Cardiac septum (tissue), 1 donor: Measurements from ENCODE around the gene GRID2IP. TPM values are rescaled to one million over a fixed set of nuclear protein-coding genes. Genes with fewer than 3 reads are reported as not detected.

ENCODE experiments used
- DNase-seq: peaks from one replicate; pipeline ENCODE4 v3.0.0-alpha.2; 2020; ENCODE audit warnings: low spot score
- intact Hi-C: fragments of 100-400 bp; cut with DNase I; formaldehyde crosslinking; loops from one replicate; pipeline ENCODE4 v1.14.0; 2022
- total RNA-seq: library from RNA; stranded (reverse); fragmentation: NEBNext Ultra II Directional; extraction: Animal tissue kit (Norgen Biotek cat#: 25700); gene quantifications from one replicate; pipeline ENCODE4 v1.2.1, GENCODE V29; 2021
- donor health status: DM: no; HTN: no; CAD: no.

The GRID2IP gene
- total RNA-seq, 1 donor from 2014 or later, result not detected

DNA sequence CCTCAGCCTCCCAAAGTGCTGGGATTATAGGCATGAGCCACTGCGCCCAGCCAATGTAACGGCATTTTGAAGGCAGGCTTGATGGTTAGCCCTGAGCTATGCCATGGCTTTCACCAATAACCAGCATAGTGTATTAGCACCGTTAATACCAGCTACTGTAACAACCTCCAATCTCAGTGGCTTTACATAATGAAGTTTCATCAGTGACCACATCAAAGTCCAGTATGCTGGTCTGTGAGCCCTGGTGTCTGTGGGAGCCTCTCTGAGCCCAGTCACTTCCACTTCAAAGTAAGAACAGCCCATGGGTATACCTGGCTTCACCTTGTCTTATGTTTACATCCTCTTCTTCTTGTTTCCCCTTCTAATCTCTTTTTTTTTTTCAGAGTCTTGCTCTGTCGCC lies 14.4 kb upstream of the GRID2IP start:
- intact Hi-C loops, result no loop called here

DNA sequence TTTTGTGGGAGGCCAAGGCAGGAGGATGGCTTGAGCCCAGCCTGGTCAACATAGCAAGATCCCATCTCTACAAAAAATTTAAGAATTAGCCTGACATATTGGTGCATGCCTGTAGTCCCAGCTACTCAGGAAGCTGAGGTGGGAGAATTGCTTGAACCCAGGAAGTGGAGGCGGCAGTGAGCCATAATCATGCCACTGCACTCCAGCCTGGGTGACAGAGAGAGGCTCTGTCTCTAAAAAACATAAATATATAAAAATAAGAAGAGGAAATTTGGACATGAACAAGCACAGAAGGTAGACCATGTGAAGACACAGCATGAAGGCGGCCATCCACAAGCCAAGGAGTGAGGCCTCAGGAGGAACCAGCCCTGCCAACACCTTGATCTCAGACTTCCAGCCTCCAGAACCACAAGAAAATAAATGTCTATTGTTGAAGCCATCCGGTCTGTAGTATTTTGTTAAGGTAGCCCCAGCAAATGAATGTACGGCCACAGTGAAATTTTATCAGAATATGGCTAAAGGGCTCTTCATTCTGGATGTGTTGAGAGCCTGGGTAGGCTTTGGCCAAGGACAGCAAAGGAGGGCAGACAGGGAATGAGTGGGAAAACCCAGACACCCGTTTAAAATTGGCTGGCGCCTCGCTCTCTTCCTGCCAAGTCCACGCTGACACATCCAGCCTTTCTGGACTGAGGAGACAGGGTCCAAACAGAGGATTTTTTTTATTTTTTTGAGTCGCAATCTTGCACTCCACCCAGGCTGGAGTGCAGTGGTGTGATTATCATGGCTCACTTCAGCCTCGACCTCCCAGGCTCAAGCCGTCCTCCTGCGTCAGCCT lies 12.9 kb upstream of the GRID2IP start:
- intact Hi-C loops, result no loop called here
- no peak for DNase-seq

More for the DNA sequence above, 14.4 kb upstream of the GRID2IP start:
- DNase-seq, result no peak

DNA sequence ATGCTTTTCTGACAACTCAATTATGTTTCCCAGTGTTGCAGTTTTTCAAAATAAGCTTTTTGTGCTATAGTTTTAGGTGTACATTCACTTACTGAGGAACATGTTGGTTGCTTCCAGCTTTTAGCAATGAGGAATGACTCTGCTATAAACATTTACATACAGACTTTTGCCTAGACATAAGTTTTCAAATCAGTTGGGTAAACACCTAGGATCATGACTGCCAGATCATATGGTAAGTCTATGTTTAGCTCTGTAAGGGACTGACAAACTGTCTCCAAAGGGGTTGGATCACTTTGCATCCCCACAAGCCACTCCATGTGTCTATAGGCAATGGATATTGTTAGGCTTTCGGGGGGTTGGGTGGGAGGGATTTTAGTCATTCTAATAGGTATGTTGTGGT lies 10.8 kb upstream of the GRID2IP start:
- intact Hi-C loops, result no loop called here

DNA sequence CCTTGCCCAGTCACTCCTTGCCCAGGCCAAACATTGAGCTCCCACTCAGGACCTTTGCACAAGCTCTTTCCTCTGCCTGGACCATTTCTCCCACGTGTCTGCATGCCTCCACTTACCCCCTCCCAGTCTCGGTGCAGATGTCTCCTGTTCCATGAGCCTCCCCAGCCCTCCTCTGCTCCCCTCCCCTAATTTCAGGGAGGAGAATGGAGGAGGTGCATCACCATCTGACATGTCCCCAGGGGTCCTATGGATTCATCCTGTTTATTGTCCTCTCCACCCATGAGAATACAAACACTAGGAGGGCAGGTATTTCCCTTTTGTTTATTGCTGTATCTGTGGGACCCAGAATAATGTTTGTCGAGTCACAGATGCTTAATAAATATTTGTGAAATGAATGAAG lies 8.6 kb upstream of the GRID2IP start:
- DNase-seq, result no peak

More for the DNA sequence above, 10.8 kb upstream of the GRID2IP start:
- no peak for DNase-seq

DNA sequence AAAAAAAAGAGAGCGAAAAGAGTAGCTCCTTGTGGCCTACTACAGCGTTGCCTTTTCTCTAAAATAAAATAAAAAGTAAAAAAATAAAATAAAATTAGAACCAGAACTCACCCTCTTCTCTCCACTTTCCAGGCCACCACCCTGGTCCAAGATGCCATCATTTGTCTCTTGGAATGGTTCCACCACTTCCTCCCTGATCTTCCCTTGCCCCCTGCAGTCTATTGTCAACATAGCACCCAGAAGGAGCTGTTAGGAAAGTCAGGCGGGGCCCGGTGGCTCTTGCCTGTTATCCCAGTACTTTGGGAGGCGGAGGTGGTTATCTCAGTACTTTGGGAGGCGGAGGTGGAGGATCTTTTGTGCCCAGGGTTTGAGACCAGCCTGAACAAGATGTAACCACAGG lies 7.6 kb upstream of the GRID2IP start:
- intact Hi-C loops, result no loop called here
- DNase-seq, result no peak

More for the DNA sequence above, 8.6 kb upstream of the GRID2IP start:
- intact Hi-C loops, result no loop called here

DNA sequence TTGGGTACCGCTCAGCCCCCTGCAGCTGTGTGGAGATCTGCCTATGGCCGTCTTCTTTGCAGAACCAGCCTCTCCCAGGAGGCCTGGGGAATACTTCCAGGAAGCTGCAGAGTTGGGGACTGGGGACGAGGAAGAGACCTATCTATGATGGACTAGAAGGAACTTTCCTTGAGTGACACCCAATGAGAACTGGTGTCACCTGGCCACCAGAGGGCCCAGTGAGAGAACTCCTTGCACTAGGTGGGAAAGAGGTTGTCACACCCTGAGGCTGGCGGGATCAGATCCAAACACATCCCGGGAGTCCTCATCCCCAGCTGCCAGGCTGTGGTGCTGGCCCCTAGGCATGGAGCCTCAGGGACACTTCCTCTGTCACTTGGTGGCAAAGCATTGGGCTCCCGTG lies 4.9 kb upstream of the GRID2IP start:
- intact Hi-C loops, result no loop called here
- no peak for DNase-seq

DNA sequence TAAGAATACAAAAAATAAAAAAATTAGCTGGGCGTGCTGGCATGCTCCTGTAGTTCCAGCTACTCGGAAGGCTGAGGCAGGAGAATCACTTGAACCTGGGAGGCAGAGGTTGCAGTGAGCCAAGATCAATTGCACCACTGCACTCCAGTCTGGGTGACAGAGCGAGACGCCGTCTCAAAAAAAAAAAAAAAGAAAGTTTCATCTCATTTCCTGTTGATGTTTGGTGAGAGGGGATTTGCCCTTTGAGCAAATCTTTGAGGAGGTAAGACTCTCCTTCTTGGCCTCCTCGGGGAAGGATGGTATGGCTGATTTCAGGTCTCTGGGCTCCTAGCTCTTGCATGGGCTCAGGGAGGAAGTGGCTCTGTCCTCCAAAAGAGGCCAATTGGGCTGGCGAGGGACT lies 3.6 kb upstream of the GRID2IP start:
- DNase-seq, result no peak
- intact Hi-C loops, result no loop called here

DNA sequence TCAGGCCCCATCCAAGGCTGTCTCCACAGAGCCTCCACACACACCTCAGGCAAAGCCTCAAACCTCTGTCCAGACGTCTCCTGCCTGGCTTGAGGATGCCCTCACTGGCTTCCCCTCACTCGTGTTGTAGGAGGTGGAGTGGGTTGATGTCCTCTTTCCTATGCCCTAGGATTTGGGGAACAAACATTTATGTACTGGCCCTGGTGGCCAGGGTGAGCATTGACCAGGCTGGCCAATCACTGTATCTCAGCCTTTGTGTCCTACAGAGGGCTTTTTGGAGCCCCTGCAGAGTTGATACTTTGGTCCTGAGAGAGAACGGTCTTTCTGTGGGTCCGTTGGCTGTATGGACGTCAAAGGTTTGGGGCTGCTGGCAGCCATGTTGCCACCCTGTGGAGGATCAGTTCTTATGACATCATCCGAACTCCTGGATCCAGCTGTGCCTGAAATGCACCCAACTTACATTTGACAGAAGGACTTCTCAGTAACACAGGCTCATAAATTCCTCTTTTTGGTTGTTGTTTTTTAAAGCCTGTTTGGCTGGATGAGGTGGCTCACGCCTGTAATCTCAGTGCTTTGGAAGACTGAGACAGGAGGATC lies 2.3 kb upstream of the GRID2IP start:
- DNase-seq, result no peak
- intact Hi-C loops, result no loop called here

DNA sequence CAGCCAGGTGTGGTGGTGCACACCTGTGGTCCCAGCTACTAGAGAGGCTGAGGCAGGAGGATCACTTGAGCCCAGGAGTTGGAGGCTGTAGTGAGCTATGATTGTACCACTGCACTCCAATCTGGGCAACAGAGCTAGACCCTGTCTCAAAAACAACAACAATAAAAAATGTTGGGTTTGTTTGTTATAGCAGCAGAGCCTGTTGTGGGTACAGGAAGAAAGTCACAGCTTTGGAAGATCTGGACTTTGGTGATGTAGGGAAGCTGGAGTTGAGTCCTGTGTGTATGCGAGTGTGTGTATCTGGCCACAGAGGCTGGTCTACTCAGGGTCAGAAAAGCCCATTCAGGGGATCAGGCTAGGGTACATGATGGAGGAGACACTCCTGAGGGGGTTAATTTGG lies 3.9 kb downstream of the GRID2IP start:
- DNase-seq, result no peak
- intact Hi-C loops, result no loop called here

DNA sequence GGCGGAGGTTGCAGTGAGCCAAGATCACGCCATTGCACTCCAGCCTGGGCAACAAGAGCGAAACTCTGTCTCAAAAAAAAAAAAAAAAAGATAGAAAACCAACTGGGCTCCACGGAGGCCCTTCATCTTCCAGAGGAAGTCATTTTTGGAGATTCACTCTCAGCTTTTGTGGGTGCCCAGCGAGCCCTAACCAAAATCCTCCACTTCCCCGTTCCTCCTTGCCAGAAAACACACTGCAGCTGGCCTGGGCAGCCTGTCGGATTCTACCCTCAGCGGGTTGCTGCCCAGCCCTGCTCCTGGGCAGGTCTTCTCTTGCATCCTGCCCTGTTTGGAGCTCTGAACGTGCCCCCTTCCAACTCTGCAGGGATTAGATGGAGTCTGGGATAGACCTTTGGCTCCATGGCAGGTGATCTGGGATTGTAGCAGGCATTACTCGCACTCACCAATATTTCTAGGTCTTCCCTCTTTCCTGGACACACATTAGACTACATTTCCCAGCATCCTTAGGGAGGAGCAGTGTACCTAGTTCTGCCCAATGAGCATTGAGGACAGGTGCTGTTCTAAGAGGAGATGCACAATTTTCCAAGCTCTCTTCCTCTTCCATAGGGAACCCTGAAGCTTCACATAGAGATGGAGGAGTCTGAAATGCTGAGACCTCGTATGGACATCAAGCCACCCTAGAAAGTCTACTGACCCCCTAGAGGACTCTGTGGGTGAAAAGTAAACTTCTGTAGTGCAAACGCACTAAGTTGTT lies 4.6 kb downstream of the GRID2IP start:
- DNase-seq, result no peak
- intact Hi-C loops, result no loop called here

DNA sequence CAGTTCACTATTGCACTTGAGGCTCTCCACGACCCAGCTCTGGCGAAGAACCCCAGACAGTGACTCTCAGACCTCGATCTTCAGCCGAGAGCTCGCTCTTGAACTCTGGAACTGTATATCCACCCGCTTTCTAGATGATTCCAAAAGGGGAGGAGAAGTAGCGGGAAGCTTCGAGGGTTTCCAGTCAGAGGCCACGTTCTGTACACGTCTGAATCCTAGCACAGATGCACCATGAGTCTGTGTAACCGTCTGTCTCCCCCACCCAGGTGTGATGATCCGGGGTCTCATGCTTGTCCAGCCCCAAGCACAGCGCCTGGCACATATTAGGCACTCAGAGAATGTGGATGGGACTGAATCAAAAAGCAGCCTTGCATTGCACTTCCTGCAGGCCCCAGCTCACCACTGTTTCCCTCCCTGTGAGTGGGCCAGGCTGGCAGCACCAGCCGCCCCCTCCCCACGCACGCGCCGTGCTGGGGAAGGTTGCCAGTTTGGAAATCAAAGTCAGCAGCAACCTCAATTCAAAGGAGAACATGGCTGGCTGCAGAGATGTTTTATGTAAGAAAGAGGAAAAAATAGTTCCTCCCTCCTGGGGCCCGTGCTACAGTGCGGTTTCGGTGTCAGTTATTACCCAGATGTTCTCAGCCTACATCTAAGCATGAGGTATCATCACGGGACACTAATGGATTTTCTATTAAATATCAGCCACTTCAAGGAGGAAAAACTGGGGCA lies 5.7 kb downstream of the GRID2IP start:
- no peak for DNase-seq
- intact Hi-C loops, result no loop called here

DNA sequence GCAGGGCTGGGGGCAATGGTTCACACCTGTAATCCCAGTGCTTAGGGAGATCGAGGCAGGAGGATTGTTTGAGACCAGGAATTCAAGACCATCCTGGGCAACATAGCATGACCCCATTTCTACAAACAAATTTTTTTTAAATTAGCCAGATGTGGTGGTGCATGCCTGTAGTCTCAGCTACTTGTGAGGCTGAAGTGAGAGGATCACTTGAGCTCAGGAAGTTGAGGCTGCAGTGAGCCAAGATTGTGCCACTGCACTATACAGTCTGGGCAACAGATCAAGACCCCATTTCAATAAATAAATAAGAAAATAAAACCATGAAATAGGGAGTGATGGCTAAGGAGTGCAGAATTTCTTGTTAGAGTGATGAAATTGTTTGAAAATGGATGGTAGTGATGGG lies 8.9 kb downstream of the GRID2IP start:
- intact Hi-C loops, result no loop called here
- no peak for DNase-seq

DNA sequence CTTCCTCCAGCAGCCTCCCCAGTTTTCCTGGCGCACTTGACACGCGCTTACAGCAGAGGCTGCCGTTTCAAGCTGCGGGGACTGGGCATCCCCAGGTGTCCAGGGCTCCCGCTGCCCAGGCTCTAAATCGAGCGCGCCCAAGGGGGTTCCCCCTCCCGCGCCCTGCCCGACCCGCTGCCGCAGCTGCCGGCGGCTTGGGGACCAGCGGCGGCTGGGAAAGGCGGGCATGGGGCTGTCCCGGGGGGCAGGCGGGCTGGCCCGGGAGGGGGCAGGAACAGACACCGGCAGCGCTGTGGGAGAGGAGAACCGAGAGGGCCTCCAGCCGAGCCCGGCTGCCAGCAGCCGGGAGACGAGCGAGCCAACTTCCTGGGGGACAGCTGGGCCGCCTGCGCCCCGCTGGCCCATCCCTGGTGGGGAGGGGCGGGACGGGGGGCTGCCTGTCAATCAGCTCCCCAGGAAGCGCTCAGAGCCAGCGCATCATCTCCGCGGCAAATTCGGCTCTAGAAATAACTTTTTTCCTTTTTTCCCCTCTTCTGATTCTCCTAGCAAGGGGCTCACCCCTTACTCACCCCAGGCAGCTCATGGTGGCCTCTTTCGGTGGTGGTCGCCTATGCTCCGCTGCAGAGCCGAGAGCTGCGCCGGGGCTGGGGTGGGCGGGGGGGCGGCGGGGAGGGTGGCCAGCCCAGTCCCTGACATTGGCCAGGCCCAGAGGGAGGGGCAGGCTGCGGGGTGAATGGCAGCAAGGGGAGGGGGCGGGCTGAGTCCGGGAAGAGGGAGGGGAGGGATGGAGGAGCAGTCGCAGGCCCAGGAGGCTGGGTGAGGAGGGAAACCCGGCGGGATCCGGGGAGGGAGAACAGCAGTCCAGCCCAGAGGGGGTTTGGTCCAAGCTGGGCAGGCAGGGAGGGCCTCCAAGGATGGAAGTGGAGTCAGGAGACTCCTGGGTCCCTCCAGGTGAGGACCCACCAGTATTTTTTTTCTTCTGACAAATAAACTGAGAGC lies 14.7 kb downstream of the GRID2IP start:
- intact Hi-C loops, result no loop called here
- no peak for DNase-seq

DNA sequence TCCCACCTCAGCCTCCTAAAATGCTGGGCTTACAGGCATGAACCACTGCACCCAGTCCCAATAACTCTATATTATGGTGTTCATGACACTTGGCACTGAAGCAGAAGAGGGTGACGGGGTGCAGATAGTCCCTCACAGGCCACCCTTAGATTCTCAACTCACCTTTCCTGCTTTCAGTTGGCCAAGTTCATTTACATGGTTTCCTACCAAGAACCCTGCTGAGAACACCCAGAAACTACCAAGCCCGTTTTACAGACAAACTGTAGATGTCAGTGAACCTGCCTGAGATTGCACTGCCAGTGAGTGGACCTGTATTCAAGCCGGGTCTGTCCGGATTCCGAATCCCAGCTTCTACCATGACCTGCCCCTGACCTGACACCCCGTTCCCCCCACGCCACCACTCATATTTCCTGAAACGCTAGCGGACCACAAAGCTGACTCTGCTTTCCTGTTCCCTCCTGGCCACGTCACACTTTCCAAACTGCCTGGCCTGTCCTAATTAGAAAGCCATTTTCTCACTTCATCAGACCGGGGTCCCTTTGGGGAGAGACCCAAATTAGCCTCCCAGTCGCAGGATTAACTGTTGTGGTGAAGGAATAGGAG lies 17.3 kb downstream of the GRID2IP start:
- intact Hi-C loops, result no loop called here
- no peak for DNase-seq

DNA sequence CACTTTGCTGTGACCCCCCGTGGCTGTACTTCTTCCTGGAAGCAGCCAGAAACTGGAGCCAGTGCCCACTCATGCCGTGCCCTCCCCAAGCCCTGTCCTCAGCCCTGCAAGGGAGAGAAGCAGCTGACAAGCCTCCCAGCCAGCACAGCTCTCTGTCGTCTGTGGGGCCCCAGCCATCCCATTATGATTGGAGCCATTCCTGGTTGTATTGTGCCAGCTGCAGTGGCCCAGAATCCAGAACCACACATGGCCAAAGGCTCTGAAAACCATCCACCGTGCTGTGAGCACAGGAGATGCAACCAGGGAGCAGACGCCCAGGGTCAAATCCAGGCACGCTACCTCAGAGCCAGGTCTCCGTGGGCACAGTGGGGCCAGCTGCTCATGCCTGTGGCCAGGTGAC lies 18.7 kb downstream of the GRID2IP start:
- intact Hi-C loops, result no loop called here
- no peak for DNase-seq

DNA sequence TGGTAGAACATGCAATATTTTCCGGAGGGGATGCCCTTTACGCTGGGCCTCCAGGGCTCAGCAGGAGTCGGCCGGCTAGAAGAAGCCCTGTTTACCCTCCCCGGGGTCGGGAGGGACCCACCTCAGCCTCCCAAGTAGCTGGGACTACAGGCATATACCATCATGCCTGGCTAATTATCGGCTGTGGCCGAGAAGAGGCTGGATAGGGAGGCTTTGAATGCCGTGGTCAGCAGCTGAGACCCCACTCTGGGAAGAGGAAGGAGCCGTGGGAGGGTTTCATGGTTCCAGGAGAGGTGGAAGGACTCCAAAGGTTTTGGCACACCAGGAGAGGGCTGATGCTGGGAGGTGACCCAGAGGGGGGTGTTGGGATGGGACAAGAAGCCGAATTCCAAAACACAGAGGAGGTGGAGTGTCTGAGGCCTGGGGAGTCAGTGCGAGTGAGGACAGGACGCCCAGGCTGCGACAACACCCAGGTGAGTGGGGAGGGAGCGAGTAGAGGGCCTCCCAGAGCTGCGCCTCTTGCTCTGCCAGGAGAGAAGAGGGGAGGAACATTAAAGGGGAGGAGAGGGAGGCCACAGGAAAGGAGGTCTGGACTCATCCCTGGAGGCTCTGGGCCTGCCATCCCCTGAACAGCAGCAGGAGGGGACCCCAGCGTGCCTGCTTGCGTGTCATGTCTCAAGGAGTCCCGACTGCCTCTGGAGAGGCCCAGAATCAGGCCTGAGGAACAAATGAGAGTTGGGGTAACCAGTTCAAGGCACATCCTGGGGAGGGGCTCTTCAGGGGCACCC lies 19.6 kb downstream of the GRID2IP start:
- intact Hi-C loops, result no loop called here
- no peak for DNase-seq

DNA sequence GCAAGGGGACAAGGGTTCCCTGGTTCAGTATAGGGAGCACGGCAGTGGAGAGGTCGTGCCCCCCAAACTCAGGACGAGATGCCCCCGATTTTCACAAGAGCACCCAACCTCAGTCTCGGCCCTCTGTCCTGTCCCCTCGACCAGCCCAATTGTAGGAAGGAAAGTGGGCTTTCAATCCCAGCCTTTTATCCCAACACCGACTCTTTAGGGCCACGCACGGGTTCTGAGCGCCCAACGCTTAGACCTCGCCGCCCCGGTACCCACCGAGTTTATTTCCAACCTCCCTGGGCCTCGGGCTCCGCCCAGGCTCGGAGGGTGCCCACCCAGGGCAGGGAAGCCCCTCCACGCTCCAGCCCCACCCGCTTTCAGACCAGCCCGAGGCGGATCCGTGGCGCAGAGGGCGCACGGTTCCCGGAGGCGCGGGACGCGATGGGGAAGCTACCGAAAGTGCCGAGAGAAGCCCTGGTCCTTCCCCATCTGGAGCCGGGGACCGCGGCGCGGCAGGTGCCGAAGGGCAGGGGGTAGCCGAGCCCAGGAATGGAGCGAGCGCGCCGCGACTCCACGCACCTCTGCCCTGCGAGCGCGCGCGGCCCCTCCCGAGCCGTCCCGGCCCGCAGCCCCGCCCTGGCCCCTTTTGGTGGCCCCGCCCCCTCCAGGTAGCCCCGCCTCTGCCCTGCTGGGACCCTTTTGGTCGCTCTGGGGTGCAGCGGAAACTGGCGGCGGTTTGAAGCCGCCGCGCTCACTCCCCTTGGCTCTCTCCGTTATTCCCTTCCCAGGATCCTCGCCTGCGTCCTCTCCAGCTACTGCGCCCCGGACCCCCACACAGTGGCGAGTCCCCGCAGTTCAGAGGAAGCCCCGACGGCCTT lies 20.4 kb downstream of the GRID2IP start:
- no peak for DNase-seq
- intact Hi-C loops, result no loop called here
